GM18498 (cell line): ENCODE results near the gene PTGES.
"Not testable (repeated sequence)": the region's sequence is repeated elsewhere in the genome, so short reads cannot be mapped to it uniquely, and the experiment has no call there.

Source experiments
- ATAC-seq: cut with Tn5 transposase; IDR thresholded peaks from one replicate; pipeline ENCODE4 v1.9.1; 2021; ENCODE audit warnings: mild to moderate bottlenecking, moderate library complexity; ENCODE audit not compliant: unreplicated experiment

The PTGES gene

GRCh38 chr9:129752900-129753729 is at the start of gene PTGES:
Gene PTGES (minus strand): TSS chr9:129753042. CDS start chr9:129753012, 30 bp downstream.
- ATAC-seq = no peak

GRCh38 chr9:129801504-129801903 is 48.7 kb upstream of the PTGES start:
- ATAC-seq = no peak

- ATAC-seq = no peak
Observed at GRCh38 chr9:129798973-129799372, 46.1 kb upstream of the PTGES start.

- not testable (repeated sequence) for ATAC-seq
Observed at GRCh38 chr9:129796029-129796428, 43.2 kb upstream of the PTGES start.

- ATAC-seq = no peak
Observed at GRCh38 chr9:129794549-129794948, 41.7 kb upstream of the PTGES start.

- ATAC-seq = no peak
Observed at GRCh38 chr9:129786481-129786880, 33.6 kb upstream of the PTGES start.

GRCh38 chr9:129785866-129786265 is 33.0 kb upstream of the PTGES start:
- no peak for ATAC-seq

- not testable (repeated sequence) for ATAC-seq
Observed at GRCh38 chr9:129784970-129785369, 32.1 kb upstream of the PTGES start.

GRCh38 chr9:129783516-129784361 is 30.9 kb upstream of the PTGES start:
- no peak for ATAC-seq

GRCh38 chr9:129781981-129782380 is 29.1 kb upstream of the PTGES start:
- ATAC-seq = no peak

- ATAC-seq = no peak
Observed at GRCh38 chr9:129781131-129781530, 28.3 kb upstream of the PTGES start.

GRCh38 chr9:129779560-129780190 is 26.8 kb upstream of the PTGES start:
- no peak for ATAC-seq

GRCh38 chr9:129778469-129778868 is 25.6 kb upstream of the PTGES start:
- no peak for ATAC-seq

GRCh38 chr9:129777769-129778130 is 24.9 kb upstream of the PTGES start:
- ATAC-seq = no peak

GRCh38 chr9:129776938-129777768 is 24.3 kb upstream of the PTGES start:
- no peak for ATAC-seq

- no peak for ATAC-seq
Observed at GRCh38 chr9:129776566-129776937, 23.7 kb upstream of the PTGES start.

GRCh38 chr9:129776096-129776495 is 23.3 kb upstream of the PTGES start:
- not testable (repeated sequence) for ATAC-seq

- ATAC-seq = no peak
Observed at GRCh38 chr9:129775448-129775798, 22.6 kb upstream of the PTGES start.

- no peak for ATAC-seq
Observed at GRCh38 chr9:129774791-129775447, 22.1 kb upstream of the PTGES start.
